DOHH2 (cell line): ENCODE measurements around the gene PRDM2.

Experiments used
- H3F3A ChIP-seq: fragments of 200-600 bp; sonication (generic), shearing (Covaris generic); 2 replicates; pipeline ENCODE4 v1.6.0; 2016; ENCODE audit warnings: antibody characterized with exemption, mild to moderate bottlenecking; ENCODE audit not compliant: control insufficient read depth, insufficient read depth
- H3K27ac ChIP-seq: fragments of 200-600 bp; sonication (generic); 2 replicates; pipeline ENCODE4 v1.5.1; 2014; ENCODE audit warnings: low read depth, mild to moderate bottlenecking, low read length, moderate library complexity
- H3K27me3 ChIP-seq: fragments of 200-600 bp; sonication (generic); 2 replicates; pipeline ENCODE4 v1.6.1; 2014; ENCODE audit warnings: mild to moderate bottlenecking, low read length, mixed read lengths; ENCODE audit not compliant: control insufficient read depth
- H3K36me3 ChIP-seq: fragments of 200-600 bp; sonication (generic); 2 replicates; pipeline ENCODE4 v1.6.1; 2014; ENCODE audit warnings: mild to moderate bottlenecking, low read length, moderate library complexity, mixed read lengths; ENCODE audit not compliant: control insufficient read depth
- H3K4me1 ChIP-seq: fragments of 200-600 bp; sonication (generic); 2 replicates; pipeline ENCODE4 v1.6.1; 2014; ENCODE audit warnings: mild to moderate bottlenecking, low read length, mixed read lengths; ENCODE audit not compliant: control insufficient read depth
- H3K4me2 ChIP-seq: fragments of 200-600 bp; sonication (generic); 2 replicates; pipeline ENCODE4 v1.6.0; 2014; ENCODE audit warnings: mild to moderate bottlenecking, low read length, moderate library complexity
- H3K4me3 ChIP-seq: fragments of 200-600 bp; sonication (generic); 2 replicates; pipeline ENCODE4 v1.5.1; 2014; ENCODE audit warnings: mild to moderate bottlenecking, low read length, mixed read lengths
- H3K79me2 ChIP-seq: fragments of 200-600 bp; sonication (generic); 2 replicates; pipeline ENCODE4 v1.6.1; 2014; ENCODE audit warnings: mild to moderate bottlenecking, low read length, mixed read lengths; ENCODE audit not compliant: control insufficient read depth
- H3K9me2 ChIP-seq: fragments of 200-600 bp; sonication (generic); replicated peaks from 2 replicates; pipeline ENCODE4 v1.6.1; 2014; ENCODE audit warnings: mild to moderate bottlenecking, low read length, mixed read lengths; ENCODE audit not compliant: control insufficient read depth
- H3K9me3 ChIP-seq: fragments of 200-600 bp; sonication (generic); 2 replicates; pipeline ENCODE4 v1.6.1; 2014; ENCODE audit warnings: antibody characterized with exemption, low read length, mixed read lengths; ENCODE audit not compliant: control insufficient read depth, insufficient read depth
- H4K20me1 ChIP-seq: fragments of 200-600 bp; sonication (generic); 2 replicates; pipeline ENCODE4 v1.6.0; 2014; ENCODE audit warnings: low read depth, mild to moderate bottlenecking, antibody characterized with exemption, low read length, moderate library complexity; ENCODE audit not compliant: control insufficient read depth, insufficient read depth
- EZH2phosphoT487 ChIP-seq: fragments of 200-600 bp; sonication (generic); IDR thresholded peaks from 2 replicates; pipeline ENCODE4 v1.6.1; 2017; ENCODE audit warnings: borderline replicate concordance, mild to moderate bottlenecking, antibody characterized with exemption, low read length, moderate library complexity, mixed read lengths
- TF ChIP-seq, protein P1 (sequence below): fragments of 200-600 bp; sonication (generic); IDR thresholded peaks from one replicate; pipeline ENCODE4 v1.5.1; 2014; ENCODE audit warnings: antibody characterized with exemption, mild to moderate bottlenecking, low read depth, low read length; ENCODE audit not compliant: poor library complexity, severe bottlenecking

PRDM2 gene

GRCh38 chr1:13824626-13825025 is 124.6 kb downstream of the PRDM2 start:
- Histone ChIP-seq H3F3A (no peaks in the 10 kb centered on the region), H3K36me3 (no peaks in the 10 kb centered on the region), H3K27ac (no peak overlapping the region), H3K9me2 (no peaks in the 10 kb centered on the region), H3K27me3 (0 out of 2 replicates have a peak, but pooled peaks cover 4% of the 10 kb centered on the region), H3K4me3 (no peak overlapping the region), H3K79me2 (no peaks in the 10 kb centered on the region), H3K4me2 (no peak overlapping the region), H3K9me3 (no peaks in the 10 kb centered on the region), H4K20me1 (no peaks in the 10 kb centered on the region), H3K4me1 (no peaks in the 10 kb centered on the region; the same call in 1 of the 2 replicates)
- TF ChIP-seq, protein P1, sequence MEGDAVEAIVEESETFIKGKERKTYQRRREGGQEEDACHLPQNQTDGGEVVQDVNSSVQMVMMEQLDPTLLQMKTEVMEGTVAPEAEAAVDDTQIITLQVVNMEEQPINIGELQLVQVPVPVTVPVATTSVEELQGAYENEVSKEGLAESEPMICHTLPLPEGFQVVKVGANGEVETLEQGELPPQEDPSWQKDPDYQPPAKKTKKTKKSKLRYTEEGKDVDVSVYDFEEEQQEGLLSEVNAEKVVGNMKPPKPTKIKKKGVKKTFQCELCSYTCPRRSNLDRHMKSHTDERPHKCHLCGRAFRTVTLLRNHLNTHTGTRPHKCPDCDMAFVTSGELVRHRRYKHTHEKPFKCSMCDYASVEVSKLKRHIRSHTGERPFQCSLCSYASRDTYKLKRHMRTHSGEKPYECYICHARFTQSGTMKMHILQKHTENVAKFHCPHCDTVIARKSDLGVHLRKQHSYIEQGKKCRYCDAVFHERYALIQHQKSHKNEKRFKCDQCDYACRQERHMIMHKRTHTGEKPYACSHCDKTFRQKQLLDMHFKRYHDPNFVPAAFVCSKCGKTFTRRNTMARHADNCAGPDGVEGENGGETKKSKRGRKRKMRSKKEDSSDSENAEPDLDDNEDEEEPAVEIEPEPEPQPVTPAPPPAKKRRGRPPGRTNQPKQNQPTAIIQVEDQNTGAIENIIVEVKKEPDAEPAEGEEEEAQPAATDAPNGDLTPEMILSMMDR, result no peak
- no peak for TF ChIP-seq EZH2phosphoT487

DNA sequence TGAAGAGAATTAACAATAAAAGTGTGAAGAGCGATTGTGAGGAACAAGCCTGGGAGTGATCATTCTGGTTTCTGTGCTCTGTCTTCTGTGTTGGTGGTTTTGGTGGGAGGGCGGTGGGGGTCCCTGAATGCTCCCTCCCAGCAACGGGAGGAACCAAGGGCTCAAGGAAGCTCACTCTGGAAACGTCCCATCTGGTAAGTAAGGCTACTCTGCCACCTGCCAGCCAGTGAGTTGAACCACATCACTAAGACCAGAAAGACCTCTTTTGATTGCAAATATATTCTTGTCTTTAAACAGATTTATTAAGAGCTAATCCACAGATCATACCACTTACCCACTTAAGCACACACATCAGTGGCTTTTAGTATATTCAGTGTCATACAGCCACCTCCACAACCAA is 125.0 kb downstream of the PRDM2 start:
- Histone ChIP-seq H3K27me3 (0 out of 2 replicates have a peak, but pooled peaks cover 4% of the 10 kb centered on the region), H3K4me3 (no peak overlapping the region), H4K20me1 (no peaks in the 10 kb centered on the region), H3K9me3 (no peaks in the 10 kb centered on the region), H3F3A (no peaks in the 10 kb centered on the region), H3K9me2 (no peaks in the 10 kb centered on the region), H3K4me1 (no peaks in the 10 kb centered on the region; the same call in 1 of the 2 replicates), H3K27ac (no peak overlapping the region), H3K4me2 (no peak overlapping the region), H3K36me3 (no peaks in the 10 kb centered on the region), H3K79me2 (no peaks in the 10 kb centered on the region)
- TF ChIP-seq, protein P1, result no peak
- no peak for TF ChIP-seq EZH2phosphoT487

- Histone ChIP-seq H3K27me3 (0 out of 2 replicates have a peak, but pooled peaks cover 4% of the 10 kb centered on the region), H3F3A (no peaks in the 10 kb centered on the region), H3K27ac (no peak overlapping the region), H3K4me1 (no peaks in the 10 kb centered on the region; the same call in 1 of the 2 replicates), H3K79me2 (no peaks in the 10 kb centered on the region), H3K4me2 (no peak overlapping the region), H3K36me3 (no peaks in the 10 kb centered on the region), H4K20me1 (no peaks in the 10 kb centered on the region), H3K9me3 (no peaks in the 10 kb centered on the region), H3K4me3 (no peak overlapping the region), H3K9me2 (no peaks in the 10 kb centered on the region)
- TF ChIP-seq, protein P1, result no peak
- TF ChIP-seq EZH2phosphoT487, result no peak
Observed at GRCh38 chr1:13826009-13826408, 126.0 kb downstream of the PRDM2 start.

GRCh38 chr1:13826591-13826990 is 126.6 kb downstream of the PRDM2 start:
- TF ChIP-seq, protein P1, result no peak
- no peak for TF ChIP-seq EZH2phosphoT487
- no peaks in the 10 kb centered on the region for H3K79me2 ChIP-seq
- H3K9me2 ChIP-seq, result no peaks in the 10 kb centered on the region
- no peaks in the 10 kb centered on the region for H3K36me3 ChIP-seq
- H3F3A ChIP-seq, result no peaks in the 10 kb centered on the region
- H4K20me1 ChIP-seq, result no peaks in the 10 kb centered on the region
- no peaks in the 10 kb centered on the region; the same call in 1 of the 2 replicates for H3K4me1 ChIP-seq
- H3K27ac ChIP-seq, result no peak overlapping the region
- H3K4me3 ChIP-seq, result no peak overlapping the region
- 0 out of 2 replicates have a peak, but pooled peaks cover 4% of the 10 kb centered on the region for H3K27me3 ChIP-seq
- H3K9me3 ChIP-seq, result no peaks in the 10 kb centered on the region
- no peak overlapping the region for H3K4me2 ChIP-seq
